GM23248 (cell line): ENCODE data around the gene DNAJC10.

ENCODE experiments used
- EZH2 ChIP-seq: fragments of 200-600 bp; sonication (generic); IDR thresholded peaks from 2 replicates; pipeline ENCODE4 v1.6.1; 2018; ENCODE audit warnings: antibody characterized with exemption, mild to moderate bottlenecking; ENCODE audit not compliant: insufficient read depth, poor library complexity, severe bottlenecking
- EZH2phosphoT487 ChIP-seq: fragments of 200-600 bp; sonication (generic); IDR thresholded peaks from 2 replicates; pipeline ENCODE4 v1.6.1; 2018; ENCODE audit warnings: antibody characterized with exemption, moderate library complexity, mild to moderate bottlenecking, low read depth; ENCODE audit not compliant: insufficient read depth

DNA sequence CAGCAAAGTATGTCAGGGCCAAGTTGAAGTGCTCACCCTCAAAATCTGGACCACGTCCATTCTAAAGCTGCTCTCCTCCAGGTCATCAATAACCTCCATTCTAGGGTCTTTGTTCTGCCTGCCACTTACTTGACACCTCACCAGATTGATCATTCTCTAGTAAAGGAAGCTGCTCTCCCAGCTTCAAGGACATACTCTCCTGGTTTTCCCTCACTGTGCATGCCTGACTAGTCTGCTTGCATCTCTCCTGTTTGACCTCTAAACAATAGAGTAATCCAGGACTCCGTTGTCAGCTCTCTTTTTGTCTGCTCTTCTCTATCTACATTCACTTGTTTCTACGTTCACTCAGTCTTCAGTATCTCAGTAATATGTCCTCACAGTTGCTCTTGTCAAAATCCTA is 91.3 kb downstream of the DNAJC10 start:
- no peak for TF ChIP-seq EZH2
- TF ChIP-seq EZH2phosphoT487: no peak
